Stimulated activated CD8-positive, alpha-beta memory T cell treated with anti-CD3 and anti-CD28 coated beads, Interleukin-4, amount 100 ng/mL, for 48 hours (primary cell): ENCODE results near the gene PTPRN2.
"Not testable (repeated sequence)": the region's sequence is repeated elsewhere in the genome, so short reads cannot be mapped to it uniquely, and the experiment has no call there.

Experiments
- DNase-seq: peaks from one replicate; pipeline ENCODE4 v3.0.0-alpha.2; 2020

The PTPRN2 gene

DNA sequence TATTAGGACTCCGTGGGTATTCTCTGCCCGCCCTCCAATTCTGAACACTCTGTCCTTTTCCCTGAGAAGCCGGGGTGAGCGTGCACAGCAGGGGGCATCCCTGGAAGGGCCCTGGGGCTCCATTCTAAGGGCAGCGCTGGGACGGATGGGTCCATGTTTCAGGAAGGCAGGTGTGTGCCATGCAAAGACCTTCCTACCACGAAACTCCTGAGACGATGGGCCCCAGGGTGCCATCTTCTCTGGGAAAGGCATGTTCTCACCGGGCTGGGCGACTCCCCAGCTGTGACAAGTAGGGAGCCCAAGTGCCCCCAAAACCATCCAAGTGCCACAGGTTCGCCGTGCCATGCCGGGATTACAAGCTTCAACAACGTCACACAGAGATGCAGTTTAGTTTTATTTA, 994.1 kb downstream of the PTPRN2 start:
- DNase-seq = no peak

DNA sequence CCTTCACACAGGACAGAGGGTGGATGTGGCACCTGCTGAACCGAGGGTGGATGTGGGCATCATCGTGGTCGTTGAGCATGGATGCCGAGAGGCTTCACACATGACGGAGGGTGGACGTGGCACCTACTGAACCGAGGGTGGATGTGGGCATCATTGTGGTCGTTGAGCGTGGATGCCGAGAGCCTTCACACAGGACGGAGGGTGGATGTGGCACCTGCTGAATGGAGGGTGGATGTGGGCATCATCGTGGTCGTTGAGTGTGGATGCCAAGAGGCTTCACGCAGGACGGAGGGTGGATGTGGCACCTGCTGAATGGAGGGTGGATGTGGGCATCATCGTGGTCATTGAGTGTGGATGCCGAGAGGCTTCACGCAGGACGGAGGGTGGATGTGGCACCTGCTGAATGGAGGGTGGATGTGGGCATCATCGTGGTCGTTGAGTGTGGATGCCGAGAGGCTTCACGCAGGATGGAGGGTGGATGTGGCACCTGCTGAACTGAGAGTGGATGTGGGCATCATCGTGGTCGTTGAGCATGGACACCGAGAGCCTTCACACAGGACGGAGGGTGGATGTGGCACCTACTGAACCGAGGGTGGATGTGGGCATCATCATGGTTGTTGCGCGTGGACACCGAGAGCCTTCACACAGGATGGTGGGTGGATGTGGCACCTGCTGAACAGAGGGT, 994.8 kb downstream of the PTPRN2 start:
- DNase-seq = not testable (repeated sequence)

DNA sequence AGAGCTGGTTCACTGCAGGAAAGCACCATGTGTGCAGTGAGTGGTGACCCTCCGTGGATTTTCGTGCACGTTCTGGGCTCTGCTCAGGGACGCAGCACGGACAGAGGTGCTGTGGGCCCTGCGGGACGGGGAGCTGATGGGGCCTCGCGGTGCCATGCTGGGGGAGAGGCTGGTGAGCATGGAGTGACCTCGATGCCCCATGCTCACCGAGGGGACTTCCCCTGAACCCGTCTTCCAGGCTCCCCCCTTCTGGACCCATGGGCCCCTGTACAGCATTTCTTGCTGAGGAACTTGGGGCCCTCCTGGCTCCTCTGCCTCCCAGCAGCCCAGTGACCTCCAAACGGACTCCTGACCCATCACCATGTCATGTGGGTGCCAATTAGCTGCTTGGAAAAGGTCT, 997.1 kb downstream of the PTPRN2 start:
- DNase-seq = no peak

DNA sequence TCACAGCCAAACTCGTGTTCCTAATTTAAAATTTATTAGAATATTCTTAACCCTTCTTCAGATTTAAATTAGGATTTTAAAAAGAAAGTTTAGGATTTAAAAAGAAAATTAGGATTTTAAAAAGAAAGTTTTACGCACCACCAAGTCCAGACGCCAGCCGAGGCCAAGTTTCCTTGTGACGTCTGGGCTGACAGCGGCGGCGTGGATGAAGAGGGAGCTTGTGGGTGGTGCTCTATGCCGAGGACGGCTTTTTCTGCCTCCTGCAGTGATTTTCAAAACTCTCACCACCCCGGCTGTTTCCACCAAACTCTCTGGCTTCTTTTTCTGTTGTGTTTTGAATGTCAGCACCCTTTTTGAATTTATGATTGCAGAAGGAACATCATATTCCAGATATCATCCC, 997.9 kb downstream of the PTPRN2 start:
- DNase-seq = no peak

DNA sequence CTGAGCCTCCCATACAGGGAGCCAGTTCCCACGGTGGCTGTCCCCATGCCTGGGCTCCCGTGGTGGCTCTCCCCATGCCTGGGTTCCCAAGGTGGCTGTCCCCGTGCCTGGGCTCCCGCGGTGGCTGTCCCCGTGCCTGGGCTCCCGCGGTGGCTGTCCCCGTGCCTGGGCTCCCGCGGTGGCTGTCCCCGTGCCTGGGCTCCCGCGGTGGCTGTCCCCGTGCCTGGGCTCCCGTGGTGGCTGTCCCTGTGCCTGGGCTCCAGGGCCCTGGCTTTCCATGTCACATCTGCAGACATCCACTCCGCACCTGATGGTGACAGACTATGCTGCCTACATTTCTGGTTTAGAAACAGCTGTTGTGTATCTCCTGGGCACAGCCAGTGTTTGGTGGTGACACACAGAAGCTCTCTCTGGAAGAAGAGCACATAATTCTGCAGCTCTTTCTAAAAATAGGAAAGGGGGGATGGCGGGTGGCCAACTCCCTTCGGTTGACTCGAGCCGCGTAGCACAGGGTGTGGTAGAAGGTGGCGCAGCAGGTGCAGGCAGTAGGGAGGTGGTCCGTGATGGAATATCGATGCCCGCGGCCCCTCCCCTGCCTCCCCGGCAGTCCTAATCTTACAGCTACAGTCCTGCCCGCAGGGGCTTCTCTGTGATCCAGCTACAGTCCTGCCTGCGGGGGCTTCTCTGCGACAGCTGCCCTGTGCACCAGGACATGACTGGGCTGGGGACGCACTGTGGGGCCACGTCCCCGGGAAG, 999.6 kb downstream of the PTPRN2 start:
- DNase-seq = no peak

DNA sequence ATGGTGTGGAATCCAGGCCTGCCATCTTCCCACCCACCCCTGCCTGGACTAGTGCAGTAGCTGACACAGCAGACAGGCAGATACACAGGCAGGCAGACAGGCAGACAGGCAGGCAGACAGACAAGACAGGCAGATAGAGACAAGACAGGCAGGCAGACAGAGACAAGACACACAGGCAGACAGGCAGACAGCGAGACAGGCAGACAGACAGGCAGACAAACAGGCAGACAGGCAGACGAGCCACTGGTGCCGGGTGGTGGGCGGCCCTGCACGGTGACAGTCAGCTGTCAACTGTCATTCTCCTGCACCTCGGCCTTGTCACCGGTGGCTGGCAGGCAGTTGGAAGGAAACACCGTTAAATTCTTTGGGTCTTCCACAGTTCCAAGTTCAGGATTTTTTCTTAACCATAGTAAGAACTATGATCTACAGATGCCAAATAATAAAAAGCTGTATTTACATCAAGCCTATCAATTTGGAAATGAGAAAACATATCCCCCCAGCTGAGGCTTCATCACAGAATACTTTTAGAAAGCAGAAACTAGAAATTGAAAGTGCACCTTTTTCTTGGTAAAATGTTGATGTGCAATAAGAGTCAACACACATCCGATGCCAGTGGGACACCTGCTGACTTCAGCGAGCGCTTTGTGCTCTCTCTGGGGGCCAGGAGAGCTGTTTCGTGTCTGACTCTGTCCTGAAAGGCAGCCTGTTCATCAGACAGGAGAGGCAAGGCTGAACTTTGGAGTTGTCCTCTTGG, 1000.4 kb downstream of the PTPRN2 start:
- no peak for DNase-seq

DNA sequence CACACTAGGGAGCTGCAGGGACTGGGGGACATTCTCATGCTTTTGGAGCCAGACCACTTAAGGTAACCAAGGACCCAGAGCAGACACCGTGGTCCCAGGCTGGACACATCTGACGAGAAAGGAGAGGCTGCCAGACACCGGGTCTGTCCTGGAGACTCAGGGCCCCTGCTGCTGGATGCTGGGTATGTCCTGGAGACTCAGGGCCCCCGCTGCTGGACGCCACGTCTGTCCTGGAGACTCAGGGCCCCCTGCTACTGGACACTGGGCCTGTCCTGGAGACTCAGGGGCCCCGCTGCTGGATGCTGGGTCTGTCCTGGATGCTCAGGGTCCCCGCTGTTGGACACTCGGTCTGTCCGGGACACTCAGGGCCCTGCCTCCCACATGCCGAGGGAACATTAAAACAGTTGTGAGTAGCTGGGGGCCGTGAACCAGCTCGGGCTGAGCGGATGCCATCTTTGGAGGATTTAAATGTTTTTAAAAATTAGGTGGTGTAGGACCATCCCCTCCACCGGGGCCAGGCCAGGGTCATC, 1001.1 kb downstream of the PTPRN2 start:
- DNase-seq = no peak

DNA sequence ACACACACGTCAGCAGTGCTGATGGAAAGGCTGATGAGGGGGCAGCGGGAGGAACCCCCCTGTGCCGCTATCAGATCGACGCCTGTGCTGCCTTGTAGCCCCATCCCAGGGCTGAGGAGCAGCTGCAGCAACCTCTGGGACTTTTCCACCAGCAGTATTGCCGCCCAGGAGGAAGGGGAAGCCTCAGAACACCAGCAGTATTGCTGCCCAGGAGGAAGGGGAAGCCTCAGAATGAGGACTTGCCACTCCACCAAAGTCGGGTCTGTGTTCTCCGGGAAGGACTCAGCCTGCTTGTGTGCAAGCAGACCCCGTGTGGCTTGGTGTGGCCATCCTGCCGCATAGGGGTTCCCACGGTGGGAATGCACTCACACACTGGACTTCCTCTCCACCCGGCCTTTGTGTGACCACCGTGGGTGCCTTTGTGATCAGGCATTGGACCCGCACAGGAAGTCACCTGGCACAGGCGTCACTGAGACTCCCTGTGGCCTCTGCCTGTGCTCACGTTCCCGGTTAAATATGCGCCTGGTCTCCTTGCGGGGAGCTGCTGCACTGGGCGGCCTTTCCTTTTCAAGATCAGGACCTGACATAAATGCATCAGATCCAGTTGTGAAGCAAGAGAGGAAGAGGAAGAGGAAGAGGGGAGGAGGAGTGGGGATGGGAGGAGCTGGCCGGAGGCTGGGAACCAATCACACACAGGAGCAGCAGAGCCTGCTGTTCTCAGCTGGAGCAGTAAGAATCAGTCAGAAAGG, 1002.3 kb downstream of the PTPRN2 start:
- DNase-seq = no peak

DNA sequence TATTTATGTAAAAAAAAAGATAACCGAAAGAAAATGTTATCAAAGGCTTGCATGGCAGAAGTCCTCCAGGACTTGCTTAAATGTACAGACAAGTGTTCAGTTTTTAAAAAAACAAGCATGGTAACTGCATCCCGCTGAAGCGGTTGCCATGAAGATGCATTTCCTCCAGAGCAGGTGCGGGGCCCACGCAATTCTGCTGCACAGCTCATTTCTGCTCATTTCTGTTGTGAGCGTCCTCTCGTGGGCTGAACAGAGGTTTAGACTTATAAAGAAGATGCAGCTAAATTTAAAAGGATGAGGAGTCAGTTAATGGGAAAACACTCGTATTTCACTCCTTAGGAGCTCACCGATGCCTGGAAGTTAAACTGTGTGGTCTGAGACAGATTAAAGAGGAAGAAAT, 1003.2 kb downstream of the PTPRN2 start:
- DNase-seq = no peak

DNA sequence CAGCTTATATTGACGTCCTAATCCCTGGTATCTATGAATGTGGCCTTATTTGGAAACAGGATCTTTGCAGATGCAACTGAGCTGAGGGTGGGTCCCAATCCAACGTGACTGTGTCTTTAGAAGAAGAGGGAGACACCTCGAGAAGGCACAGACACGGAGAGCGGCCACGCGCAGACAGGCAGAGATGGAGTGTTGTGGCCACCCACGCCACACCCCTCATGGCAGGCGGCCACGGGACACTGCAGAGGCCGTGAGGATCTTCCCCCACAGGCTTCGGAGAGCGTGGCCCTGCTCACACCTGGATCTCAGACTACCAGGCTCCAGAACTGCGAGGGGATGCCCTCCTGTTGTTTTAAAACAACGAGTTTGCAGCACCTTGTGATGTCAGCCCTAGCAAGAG, 1005.9 kb downstream of the PTPRN2 start:
- no peak for DNase-seq

DNA sequence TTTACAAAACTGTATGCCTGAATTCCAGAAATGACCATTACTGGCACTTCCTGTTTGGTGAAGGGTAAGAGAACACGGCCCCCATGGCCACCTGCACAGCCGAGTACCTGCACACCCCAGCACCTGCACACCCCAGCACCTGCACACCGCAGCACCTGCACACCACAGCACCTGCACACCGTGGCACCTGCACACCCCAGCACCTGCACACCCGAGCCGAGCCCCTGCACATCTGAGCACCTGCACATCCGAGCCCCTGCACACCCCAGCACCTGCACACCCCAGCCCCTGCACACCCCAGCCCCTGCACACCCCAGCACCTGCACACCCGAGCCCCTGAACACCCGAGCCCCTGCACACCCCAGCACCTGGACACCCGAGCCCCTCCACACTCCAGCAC, 1007.3 kb downstream of the PTPRN2 start:
- DNase-seq = no peak

DNA sequence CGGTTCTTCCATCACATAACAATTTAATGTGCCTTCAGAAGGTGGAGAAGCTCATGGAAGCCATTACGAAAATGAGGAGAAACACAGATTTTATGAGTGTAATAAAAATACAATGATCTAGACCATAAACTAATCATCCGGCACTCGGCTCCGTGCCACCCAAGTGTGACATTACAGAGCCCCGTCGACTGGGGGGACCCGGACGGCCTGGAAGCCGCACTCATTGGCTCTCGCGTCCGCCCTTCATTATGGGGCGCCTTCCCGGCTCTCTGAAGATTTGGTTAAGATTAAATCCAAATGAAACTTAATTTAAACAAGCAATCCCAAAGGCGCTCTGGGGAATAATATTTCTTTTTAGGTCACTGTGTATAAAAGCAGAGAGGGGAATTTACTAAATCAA, 1008.2 kb downstream of the PTPRN2 start:
- DNase-seq = no peak

DNA sequence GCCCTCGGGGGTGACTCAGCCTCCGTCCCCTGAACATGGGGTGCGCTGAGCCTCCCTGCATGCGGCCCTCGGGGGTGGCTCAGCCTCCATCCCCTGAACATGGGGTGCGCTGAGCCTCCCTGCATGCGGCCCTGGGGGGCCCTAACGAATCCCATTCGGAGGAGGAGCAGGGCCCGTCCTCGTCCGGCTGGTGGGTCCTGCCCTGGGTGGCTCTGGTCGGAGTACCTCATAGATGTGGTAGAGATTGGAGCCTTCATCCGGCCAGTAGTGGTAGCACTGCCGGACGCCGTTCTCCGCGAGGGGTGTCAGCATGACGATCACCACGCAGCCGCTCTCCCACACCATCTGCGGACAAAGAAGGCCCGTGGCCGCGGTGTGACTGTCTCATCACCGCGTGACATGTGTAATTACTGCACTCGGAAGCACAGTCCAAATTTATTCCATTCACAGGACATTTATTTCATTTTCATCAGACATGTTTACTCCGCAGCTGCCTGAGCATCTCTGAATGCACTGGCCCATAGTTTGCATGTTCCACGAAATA, 1009.8 kb downstream of the PTPRN2 start:
- no peak for DNase-seq

DNA sequence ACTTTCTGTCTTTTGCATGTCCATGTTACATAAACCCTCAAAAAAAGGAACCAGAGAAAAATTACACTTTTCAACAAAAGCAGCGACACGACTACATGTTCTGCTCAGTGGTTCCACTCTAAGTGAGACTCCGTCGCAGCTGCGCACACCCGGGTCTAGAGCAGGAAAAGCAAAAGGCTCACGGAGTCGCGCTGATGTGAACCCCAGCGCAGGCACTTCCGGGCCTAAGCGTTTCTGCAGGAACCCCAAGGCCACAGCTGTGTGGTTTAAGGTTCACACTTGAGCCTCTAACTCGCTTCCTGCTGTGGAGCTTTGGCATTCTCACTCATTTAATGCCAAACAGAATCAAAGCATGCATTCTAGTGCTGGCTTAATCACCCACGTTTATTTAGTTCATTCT, 1010.6 kb downstream of the PTPRN2 start:
- no peak for DNase-seq

DNA sequence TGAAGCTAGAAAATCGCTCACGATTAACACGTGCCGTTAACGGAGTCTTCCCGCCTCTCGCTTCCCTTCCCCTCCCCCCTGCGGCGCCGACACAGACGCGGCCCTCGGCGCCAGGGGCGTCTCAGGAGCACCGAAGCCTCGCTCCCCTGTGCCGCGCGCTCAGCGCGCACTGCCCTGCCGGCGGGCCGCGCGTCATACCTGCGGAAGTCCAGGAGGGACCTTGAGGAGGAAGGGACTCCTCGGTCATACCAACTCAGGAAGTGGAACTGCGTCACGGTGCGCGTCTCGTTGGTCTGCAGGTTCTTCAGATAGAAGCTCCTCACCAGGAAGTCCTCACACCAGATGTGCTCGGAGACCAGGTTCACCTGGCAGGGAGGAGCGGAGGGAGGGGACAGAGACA, 1011.2 kb downstream of the PTPRN2 start:
- peak; percentile 68 for DNase-seq

DNA sequence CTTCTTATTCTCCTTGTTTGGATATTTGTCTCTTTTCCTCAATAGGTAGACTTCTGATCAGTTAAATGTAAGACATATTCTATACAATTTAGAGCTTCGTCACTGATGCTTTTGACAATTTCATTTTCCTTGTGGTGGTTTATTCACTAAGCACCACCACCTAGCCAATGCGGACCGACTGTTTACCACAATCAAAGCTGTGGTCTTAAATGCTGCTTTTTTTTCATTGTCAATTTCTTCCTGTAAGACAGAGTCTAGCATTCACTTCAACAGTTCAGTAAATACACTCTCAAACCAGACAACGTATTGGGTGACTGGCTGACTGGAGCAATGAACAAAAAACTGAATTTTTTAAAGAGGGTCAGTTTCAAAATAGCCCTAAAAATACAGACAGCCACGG, 1011.8 kb downstream of the PTPRN2 start:
- no peak for DNase-seq

DNA sequence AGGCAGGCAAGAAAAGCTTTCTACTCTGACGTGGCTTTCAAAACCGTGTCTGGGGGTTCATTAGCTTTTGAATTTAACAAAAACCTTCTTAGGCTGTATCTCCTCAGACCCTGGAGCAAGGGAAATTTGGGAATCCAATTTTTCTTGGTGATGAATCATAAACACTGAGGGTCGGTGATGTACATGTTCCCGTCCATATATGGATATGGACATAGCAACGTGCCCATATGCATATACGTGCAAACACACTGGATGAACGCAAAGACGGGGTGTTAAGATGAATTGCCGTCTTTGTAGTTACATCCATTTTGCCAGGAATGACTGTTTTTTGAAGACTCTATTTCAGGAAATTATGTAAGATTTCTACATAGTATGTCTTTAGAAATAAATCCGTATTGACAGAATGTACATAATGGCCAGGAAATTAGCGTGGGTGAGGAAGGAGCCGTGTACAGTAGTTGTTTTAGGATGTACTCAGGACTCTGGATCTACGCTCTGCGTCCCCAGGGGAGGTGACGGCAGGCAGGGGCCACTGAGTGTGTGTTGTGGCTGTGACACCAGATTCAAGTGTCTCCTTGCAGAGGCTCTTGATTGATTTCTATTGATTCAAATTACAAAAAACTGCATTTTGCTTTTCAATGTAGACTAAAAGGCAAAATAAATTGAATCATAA, 1012.6 kb downstream of the PTPRN2 start:
- no peak for DNase-seq

DNA sequence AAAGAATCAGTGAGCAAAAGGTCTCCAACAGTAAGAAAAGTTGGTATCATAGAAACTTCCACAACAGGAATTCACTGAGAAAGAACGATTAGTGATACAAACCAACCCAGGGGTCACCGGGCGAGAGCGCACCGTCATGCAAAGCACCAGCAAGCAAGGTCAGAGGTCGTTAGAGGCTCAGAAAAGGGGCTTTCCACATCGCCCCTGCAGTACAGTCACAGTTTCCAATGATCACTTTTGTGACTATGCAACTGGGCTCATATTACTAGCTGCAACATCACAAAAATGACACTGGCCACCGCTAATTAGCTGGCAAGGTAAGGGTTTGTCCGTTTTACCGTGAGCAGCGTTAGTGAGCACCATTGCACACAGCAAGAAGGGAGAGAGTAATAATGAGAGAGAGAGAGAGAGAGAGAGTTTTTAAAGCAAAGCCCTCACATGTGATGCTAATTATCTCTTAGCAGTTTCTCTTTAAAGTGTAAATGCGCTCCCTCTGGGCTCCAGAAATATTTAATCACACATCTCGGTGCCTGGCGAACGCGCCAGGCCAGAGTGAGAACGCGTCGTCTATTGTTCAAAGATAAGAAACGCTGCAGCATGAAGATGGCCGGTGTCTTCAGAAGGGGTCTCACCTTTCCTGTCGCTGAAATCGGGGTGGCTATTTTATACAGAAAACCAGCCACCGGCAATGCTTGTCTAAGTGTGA, 1013.4 kb downstream of the PTPRN2 start:
- peak; percentile 37 for DNase-seq

DNA sequence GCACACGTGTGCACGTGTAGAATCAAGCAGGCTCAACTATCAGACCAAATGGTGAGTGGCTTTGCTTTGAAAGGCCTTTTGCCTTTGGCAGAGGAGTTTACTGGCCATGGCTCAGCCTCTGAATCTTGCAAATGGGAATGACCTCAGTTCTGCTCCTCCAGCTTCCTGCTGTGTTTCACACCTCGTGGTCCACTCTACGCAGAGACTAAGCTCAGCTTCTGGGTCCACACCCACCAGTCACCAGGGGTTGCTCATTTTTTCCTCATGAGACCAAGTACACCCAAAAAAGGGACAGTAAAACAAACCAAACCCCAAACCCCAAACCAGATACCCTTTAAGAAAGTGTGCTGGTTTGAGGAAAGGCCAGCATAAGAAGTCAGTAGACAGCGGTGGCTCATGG, 1014.4 kb downstream of the PTPRN2 start:
- DNase-seq = peak; percentile 29

DNA sequence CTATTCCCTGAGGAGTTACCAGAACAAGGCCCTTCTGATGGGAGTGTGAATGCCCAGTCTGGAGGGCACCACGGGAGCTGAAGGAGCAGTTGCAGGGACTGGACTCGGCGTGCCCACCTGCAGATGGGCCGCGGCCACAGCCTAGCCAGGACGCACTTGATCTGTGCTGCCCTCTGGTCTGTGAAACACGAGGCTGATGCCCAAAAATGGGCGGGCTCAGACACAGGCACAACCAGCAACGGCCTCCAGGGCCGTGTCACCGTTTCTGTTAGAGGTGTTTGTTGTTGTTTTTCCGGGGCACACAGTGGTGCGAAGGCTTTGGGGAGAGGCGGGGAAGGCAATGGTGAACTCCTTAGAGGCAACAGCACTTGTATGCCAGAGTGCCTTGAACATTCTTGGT, 1015.0 kb downstream of the PTPRN2 start:
- DNase-seq = no peak

DNA sequence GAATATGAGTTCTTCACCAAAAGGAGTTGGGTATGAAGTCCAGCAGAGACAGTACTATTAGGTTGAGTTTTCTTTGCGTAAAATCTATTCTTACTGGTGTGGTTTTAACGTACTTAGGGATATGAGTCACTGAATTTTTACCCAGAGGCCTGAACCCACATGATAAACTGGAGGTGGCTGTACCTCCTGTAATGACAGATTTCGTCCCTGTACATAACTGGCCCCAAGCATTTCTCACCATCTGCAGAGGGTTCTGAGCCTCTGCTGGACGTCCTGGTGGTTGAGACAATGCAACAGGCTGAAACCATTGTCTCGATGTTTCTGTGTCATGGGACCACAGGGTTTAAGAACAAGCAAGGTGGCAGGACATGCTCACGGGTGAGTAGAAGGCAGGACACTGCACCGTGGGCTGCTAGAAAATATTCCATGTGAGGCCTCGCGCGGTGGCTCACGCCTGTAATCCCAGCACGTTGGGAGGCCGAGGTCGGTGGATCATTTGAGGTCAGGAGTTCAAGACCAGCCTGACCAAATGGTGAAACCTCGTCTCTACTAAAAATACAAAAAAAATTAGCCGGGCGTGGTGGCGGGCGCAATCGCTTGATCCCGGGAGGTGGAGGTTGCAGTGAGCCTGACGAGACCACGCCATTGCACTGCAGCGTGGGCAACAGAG, 1017.0 kb downstream of the PTPRN2 start:
- peak; percentile 36 for DNase-seq
